Esophagus squamous epithelium (tissue), 5 donors: ENCODE measurements around the gene MAD2L1BP. TPM values are rescaled to one million over a fixed set of nuclear protein-coding genes. Genes with fewer than 3 reads are reported as not detected.

ENCODE experiments used
- DNase-seq: peaks from one replicate; lab custom pipeline; 2025; lab: John Stamatoyannopoulos, UW
- H3K27ac ChIP-seq, 4 donors: fragments of 200-600 bp; sonication (generic); one replicate each; pipeline ENCODE4 v1.5.1; 2016 to 2019; ENCODE audit warnings: mild to moderate bottlenecking in 1 of 4
- H3K27me3 ChIP-seq, 4 donors: fragments of 200-600 bp; sonication (generic); 1 replicate in 3 of 4; 2 replicates in 1 of 4; pipeline versions ENCODE4 v1.5.1 to v1.6.0; 2017 to 2021; ENCODE audit warnings: antibody characterized with exemption in 1 of 4
- H3K36me3 ChIP-seq, 3 donors: fragments of 200-600 bp; sonication (generic); one replicate each; pipeline ENCODE4 v1.5.1; 2016 to 2019
- H3K4me1 ChIP-seq, 3 donors: fragments of 200-600 bp; sonication (generic); one replicate each; pipeline ENCODE4 v1.5.1; 2017 to 2019
- H3K4me3 ChIP-seq, 4 donors: fragments of 200-600 bp; sonication (generic); 1 replicate in 3 of 4; 2 replicates in 1 of 4; pipeline ENCODE4 v1.5.1; 2016 to 2019; ENCODE audit warnings: mild to moderate bottlenecking in 2 of 4, moderate library complexity in 1 of 4
- H3K9me3 ChIP-seq, 3 donors: fragments of 200-600 bp; sonication (generic); one replicate each; pipeline ENCODE4 v1.5.1; 2016 to 2019
- POLR2A ChIP-seq, 4 donors: fragments of 450-650 bp; IDR thresholded peaks; one replicate each; pipeline ENCODE4 v1.6.1; 2017; ENCODE audit warnings: antibody characterized with exemption in 4 of 4, mild to moderate bottlenecking in 4 of 4, moderate library complexity in 3 of 4
- WGBS, 2 donors: methylation state at CpG; one replicate each; pipeline ENCODE4 v1.1.5; 2018; 5-methylcytosine and 5-hydroxymethylcytosine counted together
- intact Hi-C: fragments of 100-400 bp; cut with DNase I; formaldehyde crosslinking; loops from one replicate; pipeline ENCODE4 v1.15.0; 2022
- total RNA-seq, 4 donors: library from RNA; depleted of rRNA; stranded (reverse); fragments of >200 nt; gene quantifications; one replicate each; pipeline ENCODE4 v1.1.0, GENCODE V29; 2016
- TF ChIP-seq, protein P1 (sequence below), 6 experiments: fragments of 450-650 bp in 4 of 6; fragments of 200-600 bp in 2 of 6; sonication (generic) in 2 of 6; IDR thresholded peaks; one replicate each; pipeline ENCODE4 v1.5.1; 2016 to 2019; ENCODE audit warnings: antibody characterized with exemption in 6 of 6, mild to moderate bottlenecking in 4 of 6, moderate library complexity in 4 of 6
- donor health status: DM: yes; HTN: yes; CAD: no.

Gene MAD2L1BP
- total RNA-seq, 4 donors from 2014 or later: 14.4 to 31.9 (median 22.7) TPM

- Histone ChIP-seq H3K27me3 (no peaks in the 10 kb centered on the region), H3K9me3 (no peaks in the 10 kb centered on the region), H3K4me3 (no peak overlapping the region), H3K36me3 (peaks cover 10 to 79% (median 23%) of the 10 kb centered on the region in 3 donors), H3K4me1 (no peaks in the 10 kb centered on the region), H3K27ac (no peak overlapping the region)
- TF ChIP-seq POLR2A (IDR thresholded peaks at IDR 0.05): no peak
- TF ChIP-seq, protein P1, sequence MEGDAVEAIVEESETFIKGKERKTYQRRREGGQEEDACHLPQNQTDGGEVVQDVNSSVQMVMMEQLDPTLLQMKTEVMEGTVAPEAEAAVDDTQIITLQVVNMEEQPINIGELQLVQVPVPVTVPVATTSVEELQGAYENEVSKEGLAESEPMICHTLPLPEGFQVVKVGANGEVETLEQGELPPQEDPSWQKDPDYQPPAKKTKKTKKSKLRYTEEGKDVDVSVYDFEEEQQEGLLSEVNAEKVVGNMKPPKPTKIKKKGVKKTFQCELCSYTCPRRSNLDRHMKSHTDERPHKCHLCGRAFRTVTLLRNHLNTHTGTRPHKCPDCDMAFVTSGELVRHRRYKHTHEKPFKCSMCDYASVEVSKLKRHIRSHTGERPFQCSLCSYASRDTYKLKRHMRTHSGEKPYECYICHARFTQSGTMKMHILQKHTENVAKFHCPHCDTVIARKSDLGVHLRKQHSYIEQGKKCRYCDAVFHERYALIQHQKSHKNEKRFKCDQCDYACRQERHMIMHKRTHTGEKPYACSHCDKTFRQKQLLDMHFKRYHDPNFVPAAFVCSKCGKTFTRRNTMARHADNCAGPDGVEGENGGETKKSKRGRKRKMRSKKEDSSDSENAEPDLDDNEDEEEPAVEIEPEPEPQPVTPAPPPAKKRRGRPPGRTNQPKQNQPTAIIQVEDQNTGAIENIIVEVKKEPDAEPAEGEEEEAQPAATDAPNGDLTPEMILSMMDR (IDR thresholded peaks at IDR 0.05): no peak
- intact Hi-C loops: no loop called here
- 95 to 98% methylated on average over 5 of the region's 5 CpGs for WGBS, 2 donors
- no peak for DNase-seq
These were observed 25.2 kb upstream of the MAD2L1BP start for GRCh38 chr6:43610431-43610830.

DNA sequence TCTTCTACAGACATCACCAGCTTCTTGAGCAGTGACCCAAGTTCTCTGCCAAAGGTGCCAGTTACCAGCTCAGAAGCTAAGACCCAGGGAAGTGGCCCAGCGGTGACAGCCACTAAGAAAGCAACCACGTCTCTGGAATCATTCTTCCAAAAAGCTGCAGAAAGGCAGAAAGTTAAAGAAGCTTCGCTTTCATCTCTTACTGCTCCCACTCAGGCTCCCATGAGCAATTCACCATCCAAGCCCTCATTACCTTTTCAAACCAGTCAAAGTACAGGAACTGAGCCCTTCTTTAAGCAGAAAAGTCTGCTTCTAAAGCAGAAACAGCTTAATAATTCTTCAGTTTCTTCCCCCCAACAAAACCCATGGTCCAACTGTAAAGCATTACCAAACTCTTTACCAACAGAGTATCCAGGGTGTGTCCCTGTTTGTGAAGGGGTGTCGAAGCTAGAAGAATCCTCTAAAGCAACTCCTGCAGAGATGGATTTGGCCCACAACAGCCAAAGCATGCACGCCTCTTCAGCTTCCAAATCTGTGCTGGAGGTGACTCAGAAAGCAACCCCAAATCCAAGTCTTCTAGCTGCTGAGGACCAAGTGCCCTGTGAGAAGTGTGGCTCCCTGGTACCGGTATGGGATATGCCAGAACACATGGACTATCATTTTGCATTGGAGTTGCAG is 21.8 kb upstream of the MAD2L1BP start:
- H3K27me3 ChIP-seq: no peaks in the 10 kb centered on the region
- intact Hi-C loops: no loop called here
- no peak overlapping the region for H3K4me3 ChIP-seq
- 93% methylated on average over 2 to 6 of the region's 6 CpGs for WGBS, 2 donors
- peaks cover 10 to 69% (median 23%) of the 10 kb centered on the region in 3 donors for H3K36me3 ChIP-seq
- no peaks in the 10 kb centered on the region for H3K4me1 ChIP-seq
- no peak overlapping the region for H3K27ac ChIP-seq
- DNase-seq: no peak
- TF ChIP-seq, protein P1 (IDR thresholded peaks at IDR 0.05): no peak
- H3K9me3 ChIP-seq: no peaks in the 10 kb centered on the region

DNA sequence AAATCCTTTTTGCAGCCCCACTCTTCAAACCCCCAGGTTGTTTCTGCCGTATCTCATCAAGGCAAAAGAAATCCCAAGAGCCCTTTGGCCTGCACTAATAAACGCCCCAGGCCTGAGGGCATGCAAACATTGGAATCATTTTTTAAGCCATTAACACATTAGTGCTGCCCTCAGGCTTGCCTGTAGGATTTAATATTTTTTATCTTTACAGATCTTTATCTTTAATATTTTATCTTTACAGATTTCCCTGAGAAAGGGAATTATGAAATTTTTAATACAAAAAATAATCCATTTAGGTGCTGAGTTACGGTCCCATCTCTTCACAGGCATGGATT is 21.3 kb upstream of the MAD2L1BP start:
- H3K36me3 ChIP-seq: peaks cover 10 to 73% (median 23%) of the 10 kb centered on the region in 3 donors
- H3K4me3 ChIP-seq: no peak overlapping the region
- no peaks in the 10 kb centered on the region for H3K27me3 ChIP-seq
- H3K27ac ChIP-seq: no peak overlapping the region
- 62 to 71% methylated on average over 3 of the region's 3 CpGs for WGBS, 2 donors
- TF ChIP-seq, protein P1 (IDR thresholded peaks at IDR 0.05): no peak
- TF ChIP-seq POLR2A (IDR thresholded peaks at IDR 0.05): no peak
- H3K4me1 ChIP-seq: no peaks in the 10 kb centered on the region
- intact Hi-C loops: no loop called here
- H3K9me3 ChIP-seq: no peaks in the 10 kb centered on the region
- no peak for DNase-seq

- TF ChIP-seq, protein P1 (IDR thresholded peaks at IDR 0.05): no peak
- TF ChIP-seq POLR2A (IDR thresholded peaks at IDR 0.05): no peak
- no peak overlapping the region for H3K4me3 ChIP-seq
- H3K4me1 ChIP-seq: no peaks in the 10 kb centered on the region
- no peak overlapping the region for H3K27ac ChIP-seq
- DNase-seq: no peak
- H3K36me3 ChIP-seq: peaks cover 21 to 80% (median 25%) of the 10 kb centered on the region in 3 donors
- H3K27me3 ChIP-seq: no peaks in the 10 kb centered on the region
- H3K9me3 ChIP-seq: no peaks in the 10 kb centered on the region
- intact Hi-C loops: no loop called here
- WGBS, 2 donors: 89 to 93% methylated on average over 8 to 9 of the region's 9 CpGs
These were observed 18.7 kb upstream of the MAD2L1BP start for GRCh38 chr6:43616725-43617472.
